GM10266 (cell line): ENCODE measurements around the gene ATP11A.

Source experiments
- DNase-seq: peaks from one replicate; pipeline ENCODE4 v3.0.0; 2012; ENCODE audit errors: extremely low spot score
- TF ChIP-seq, protein P1 (sequence below): IDR thresholded peaks from 2 replicates; pipeline ENCODE4 v1.5.1; 2012; ENCODE audit warnings: mild to moderate bottlenecking, low read depth; ENCODE audit not compliant: control insufficient read depth, insufficient read depth; ENCODE audit errors: missing control alignments

The ATP11A gene

DNA sequence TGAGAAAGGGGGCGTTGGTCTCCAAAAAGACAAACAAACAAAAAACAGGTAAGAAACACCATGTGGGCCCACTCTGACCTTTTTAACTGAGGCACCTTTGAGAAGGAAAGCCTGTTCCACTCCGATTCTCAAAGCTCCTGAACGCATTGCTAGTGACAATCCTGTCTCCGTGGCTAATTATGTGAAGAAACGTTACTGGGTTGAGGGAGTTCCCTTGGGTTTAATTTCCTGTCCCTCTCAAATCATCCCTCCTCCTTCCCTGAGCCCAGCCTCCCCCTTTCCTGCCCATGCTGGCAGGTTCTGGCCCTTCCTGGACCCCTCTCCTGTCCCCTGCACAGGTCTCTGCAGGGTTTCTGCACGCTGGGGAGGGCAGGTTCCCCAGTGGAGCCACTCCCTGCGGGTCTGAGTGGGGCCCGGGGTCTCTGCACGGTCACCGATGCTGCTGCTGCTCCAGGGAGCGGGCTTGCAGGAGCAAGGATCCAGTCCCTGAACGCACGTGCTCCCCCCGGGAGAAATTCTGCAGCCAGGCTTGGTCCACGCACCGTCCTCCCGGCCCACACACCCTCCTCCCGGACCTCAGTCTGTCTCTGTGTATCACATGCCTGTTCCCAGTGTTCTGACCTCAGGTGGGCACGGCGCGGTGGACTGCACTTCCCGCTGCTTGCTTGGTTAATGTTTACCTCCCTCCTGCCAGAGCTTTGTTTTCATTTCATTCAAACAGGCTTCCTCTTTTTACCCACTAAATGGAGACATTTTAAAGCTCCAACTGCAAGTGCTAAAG is 202.8 kb downstream of the ATP11A start:
- DNase-seq: no peak
- TF ChIP-seq, protein P1, sequence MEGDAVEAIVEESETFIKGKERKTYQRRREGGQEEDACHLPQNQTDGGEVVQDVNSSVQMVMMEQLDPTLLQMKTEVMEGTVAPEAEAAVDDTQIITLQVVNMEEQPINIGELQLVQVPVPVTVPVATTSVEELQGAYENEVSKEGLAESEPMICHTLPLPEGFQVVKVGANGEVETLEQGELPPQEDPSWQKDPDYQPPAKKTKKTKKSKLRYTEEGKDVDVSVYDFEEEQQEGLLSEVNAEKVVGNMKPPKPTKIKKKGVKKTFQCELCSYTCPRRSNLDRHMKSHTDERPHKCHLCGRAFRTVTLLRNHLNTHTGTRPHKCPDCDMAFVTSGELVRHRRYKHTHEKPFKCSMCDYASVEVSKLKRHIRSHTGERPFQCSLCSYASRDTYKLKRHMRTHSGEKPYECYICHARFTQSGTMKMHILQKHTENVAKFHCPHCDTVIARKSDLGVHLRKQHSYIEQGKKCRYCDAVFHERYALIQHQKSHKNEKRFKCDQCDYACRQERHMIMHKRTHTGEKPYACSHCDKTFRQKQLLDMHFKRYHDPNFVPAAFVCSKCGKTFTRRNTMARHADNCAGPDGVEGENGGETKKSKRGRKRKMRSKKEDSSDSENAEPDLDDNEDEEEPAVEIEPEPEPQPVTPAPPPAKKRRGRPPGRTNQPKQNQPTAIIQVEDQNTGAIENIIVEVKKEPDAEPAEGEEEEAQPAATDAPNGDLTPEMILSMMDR: no peak

DNA sequence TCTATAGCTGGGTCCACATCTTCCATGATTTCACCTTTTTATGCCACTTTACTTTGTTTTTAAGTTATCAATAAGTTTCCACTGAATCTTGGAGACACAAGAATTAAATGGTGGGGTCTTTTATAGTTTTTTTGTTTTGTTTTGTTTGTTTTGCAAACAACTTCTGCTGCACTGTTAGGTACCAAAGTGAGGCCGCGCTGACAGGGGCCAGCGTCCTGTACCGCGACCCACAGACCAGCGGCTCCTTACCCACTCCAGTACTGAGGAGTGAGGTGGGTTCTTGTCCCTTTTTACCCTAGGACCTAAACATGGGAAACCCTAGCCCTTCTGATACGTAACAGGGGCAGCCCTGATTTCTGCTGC is 203.3 kb downstream of the ATP11A start:
- DNase-seq: no peak
- TF ChIP-seq, protein P1: no peak

DNA sequence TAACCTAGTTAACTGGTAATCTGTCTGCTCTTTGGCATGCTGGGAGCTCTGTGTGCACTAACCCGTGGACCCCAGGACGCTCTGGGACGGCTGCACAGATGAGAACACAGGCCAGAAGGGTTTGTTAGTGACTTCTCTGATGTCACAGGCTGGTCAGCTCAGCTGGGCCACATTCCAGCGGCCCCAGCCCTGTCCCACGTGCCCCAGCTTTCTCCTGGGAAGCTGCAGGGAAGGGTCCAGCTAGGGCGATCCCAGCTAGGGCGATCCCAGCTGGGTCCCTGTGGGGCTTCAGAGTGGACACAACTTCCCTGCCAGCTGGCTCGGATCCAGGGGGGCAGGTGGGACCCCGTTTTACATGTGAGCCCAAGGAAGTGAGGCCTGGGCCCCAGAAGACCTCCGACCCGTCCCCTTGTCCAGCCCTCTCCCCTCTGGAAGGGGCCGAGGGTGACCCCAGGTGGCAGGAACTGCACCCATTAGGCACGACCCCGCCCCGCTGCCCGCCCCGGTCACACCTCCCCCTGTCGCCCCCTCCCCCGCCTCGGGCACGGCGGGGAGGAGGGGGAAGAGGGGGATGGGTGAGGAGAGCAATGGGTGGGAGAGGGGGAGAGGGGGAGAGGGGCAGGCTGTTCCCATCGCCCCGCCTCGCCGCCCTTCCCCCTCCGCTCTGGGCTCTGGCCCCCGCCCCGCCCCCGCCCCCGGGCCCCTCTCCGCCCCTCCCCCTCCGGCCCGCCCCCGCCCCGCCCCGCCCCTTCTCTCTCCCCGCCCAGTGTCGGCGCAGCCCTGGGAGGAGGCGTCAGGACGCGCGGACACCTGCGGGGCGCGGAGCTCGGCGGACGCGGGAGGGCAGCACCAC is 204.0 kb downstream of the ATP11A start:
- peak; percentile 89 for DNase-seq
- TF ChIP-seq, protein P1: peak; percentile 27

DNA sequence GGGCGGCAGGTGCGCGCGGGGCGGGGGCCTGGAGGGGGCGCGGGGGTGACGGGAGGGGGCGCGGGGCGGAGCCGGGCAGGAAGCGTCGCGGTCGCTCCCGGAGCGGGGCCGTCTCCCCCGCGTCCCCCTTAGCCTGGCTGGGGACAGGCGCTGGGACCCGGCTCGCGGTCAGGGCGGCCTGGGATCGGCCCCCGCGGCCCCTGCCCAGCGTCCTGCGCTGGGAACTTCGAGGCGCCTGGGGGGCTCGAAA is 204.5 kb downstream of the ATP11A start:
- DNase-seq: no peak
- TF ChIP-seq, protein P1: no peak

DNA sequence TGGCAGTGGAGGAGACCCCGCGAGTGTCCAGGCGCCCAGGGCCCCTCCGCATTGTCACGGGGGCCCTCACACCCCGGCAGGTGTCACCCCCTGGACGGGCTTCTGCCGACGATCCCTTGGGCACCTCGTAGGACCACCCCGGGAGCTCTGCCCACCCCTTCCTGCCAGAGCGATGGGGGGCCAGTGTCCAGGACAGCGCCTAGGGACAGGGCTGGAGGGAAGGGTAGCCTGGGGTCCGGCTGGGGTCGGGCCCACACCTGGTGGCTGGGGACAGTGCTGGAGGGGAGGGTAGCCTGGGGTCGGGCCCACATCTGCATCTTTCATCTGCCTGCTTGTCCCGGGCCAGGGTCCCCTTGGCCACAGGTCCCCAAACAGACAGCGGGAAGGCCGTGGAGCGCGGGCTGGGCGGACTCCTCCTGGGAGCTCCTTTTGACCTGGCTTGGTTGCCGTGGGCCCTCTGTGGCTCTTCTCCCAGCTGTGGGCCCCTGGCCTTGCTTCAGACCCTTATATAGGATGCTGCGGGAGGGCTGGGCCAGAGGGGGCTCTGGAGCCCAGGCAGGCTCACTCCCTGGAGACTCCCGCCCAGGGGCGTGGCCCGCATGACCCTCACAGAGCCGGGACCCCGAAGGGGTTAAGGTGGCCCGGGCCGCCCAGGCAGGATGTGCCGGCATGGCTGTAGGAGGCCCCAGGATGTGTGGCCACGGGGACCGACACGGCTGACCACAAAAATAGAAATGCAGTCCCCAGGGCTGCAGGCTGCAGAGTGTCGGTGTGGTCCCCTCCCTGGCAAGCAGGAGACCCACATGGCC is 205.0 kb downstream of the ATP11A start:
- no peak for DNase-seq
- TF ChIP-seq, protein P1: no peak

DNA sequence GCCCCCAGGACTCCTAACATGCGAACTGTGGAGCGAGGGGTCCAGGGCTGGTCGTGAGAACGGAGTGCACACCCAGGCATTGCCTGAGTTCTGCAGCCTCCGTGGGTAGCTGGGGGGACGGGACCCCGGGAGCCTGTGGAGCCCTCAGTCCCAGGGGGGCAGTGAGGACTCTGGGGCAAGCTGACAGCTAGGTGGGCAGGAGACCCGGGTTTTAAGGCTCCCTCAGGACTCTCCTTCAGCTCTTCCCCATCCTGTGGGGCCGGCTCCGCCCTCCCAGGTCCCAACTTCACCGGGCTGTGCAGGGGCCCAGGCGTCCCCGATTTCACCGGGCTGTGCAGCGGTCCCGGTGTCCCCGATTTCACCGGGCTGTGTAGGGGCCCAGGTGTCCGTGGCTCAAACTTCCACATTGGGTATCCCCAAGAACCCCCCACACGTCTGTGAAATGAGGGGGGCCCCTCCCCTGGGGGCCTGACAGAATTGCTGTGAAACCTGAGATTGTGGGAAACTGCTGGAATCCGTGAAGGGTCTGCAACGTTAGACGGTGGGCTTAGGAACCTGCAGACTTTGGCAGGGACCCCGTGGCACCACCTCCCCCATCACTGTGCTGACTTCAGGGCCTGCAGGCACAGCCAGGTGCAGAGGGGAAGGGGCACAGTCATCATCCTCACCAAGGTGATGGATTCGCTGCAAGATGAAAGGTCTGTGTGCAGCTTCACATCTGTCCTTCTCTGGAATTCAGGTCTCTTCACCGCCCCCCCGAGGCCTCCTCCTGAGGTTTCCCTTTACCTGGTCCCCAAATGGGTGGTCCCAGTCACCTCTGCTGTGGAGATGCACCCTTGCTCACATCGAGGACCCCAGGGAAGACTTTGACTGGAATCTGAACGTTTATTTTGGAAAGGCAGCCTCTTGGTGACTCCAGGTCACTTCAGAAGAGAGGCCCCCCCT is 206.0 kb downstream of the ATP11A start:
- TF ChIP-seq, protein P1: no peak
- DNase-seq: no peak
